GM12878 (cell line): ENCODE measurements around the gene SPATA1. TPM values are rescaled to one million over a fixed set of nuclear protein-coding genes. Genes with fewer than 3 reads are reported as not detected.

Experiments
- ATAC-seq: fragments of 200-7000 bp; cut with Tn5 transposase; 3 replicates; pipeline ENCODE4 v1.9.1; 2020; ENCODE audit warnings: mild to moderate bottlenecking, moderate library complexity
- BruUV-seq: library from RNA; stranded (reverse); fragments of 400-500 nt; replicated peaks from 2 replicates; lab custom pipeline; 2021; lab: Mats Ljungman, UMichigan
- CTCF ChIA-PET: fragments of 300-600 bp; sonication (Branson Sonifier 250); formaldehyde crosslinking; extraction: SDS; loops from one replicate; lab custom pipeline; 2021; ENCODE audit warnings: inconsistent platforms; lab: Yijun Ruan, JAX
- POLR2A ChIA-PET: fragments of 350-600 bp; formaldehyde crosslinking; extraction: SDS; loops from one replicate; lab custom pipeline; 2021; ENCODE audit warnings: inconsistent platforms; lab: Charles Lee
- RAD21 ChIA-PET: fragments of 300-600 bp; sonication (Branson Sonifier 250); formaldehyde crosslinking; loops from one replicate; lab custom pipeline; 2023; ENCODE audit warnings: antibody characterized with exemption; ENCODE audit not compliant: unreplicated experiment; lab: Charles Lee
- SMC1A ChIA-PET: fragments of 300-600 bp; sonication (Branson Sonifier 250); formaldehyde crosslinking; loops from one replicate; lab custom pipeline; 2023; ENCODE audit not compliant: unreplicated experiment, uncharacterized antibody; lab: Charles Lee
- DNase-seq: peaks from one replicate; pipeline ENCODE4 v3.0.0-alpha.2; 2011; ENCODE audit warnings: low read depth, low spot score
- FAIRE-seq: peaks from 3 replicates; lab custom pipeline; 2011; peaks lifted over from hg19 to GRCh38; lab: Jason Lieb, UNC
- H2AFZ ChIP-seq: 2 replicates; pipeline ENCODE4 v1.6.0; 2011; ENCODE audit warnings: low read depth, low read length, control low read depth; ENCODE audit not compliant: control insufficient read depth
- H3K27ac ChIP-seq: 2 replicates; pipeline ENCODE4 v1.5.1; 2011; ENCODE audit warnings: control low read depth; ENCODE audit not compliant: control insufficient read depth, insufficient read depth
- H3K27me3 ChIP-seq, 2 experiments: replicated peaks in 1 of 2; 2 replicates each; pipeline versions ENCODE4 v1.6.0 to v1.6.1; 2011; ENCODE audit warnings: low read length in 1 of 2; ENCODE audit not compliant: control insufficient read depth in 2 of 2, insufficient read depth in 2 of 2
- H3K36me3 ChIP-seq, 2 experiments: 2 replicates each; pipeline ENCODE4 v1.5.1; 2011; ENCODE audit warnings: low read length in 1 of 2; ENCODE audit not compliant: control insufficient read depth in 2 of 2, insufficient read depth in 2 of 2
- H3K4me1 ChIP-seq: 2 replicates; pipeline ENCODE4 v1.6.1; 2011; ENCODE audit warnings: mild to moderate bottlenecking, low read length, moderate library complexity, mixed read lengths; ENCODE audit not compliant: control insufficient read depth, insufficient read depth
- H3K4me2 ChIP-seq: 2 replicates; pipeline ENCODE4 v1.6.0; 2011; ENCODE audit warnings: control low read depth; ENCODE audit not compliant: control insufficient read depth, insufficient read depth
- H3K4me3 ChIP-seq: fragments of 200-600 bp; sonication (generic); 2 replicates; pipeline ENCODE4 v1.5.1; 2016
- H3K79me2 ChIP-seq: 2 replicates; pipeline ENCODE4 v1.6.0; 2011; ENCODE audit warnings: low read length; ENCODE audit not compliant: control insufficient read depth, insufficient read depth
- H3K9ac ChIP-seq: 2 replicates; pipeline ENCODE4 v1.8.0; 2011; ENCODE audit warnings: low read length, control low read depth, mixed read lengths; ENCODE audit not compliant: control insufficient read depth, insufficient read depth
- H3K9me3 ChIP-seq: replicated peaks from 3 replicates; pipeline ENCODE4 v1.5.1; 2011; ENCODE audit warnings: mild to moderate bottlenecking, low read length; ENCODE audit not compliant: control insufficient read depth, insufficient read depth
- H4K20me1 ChIP-seq: 2 replicates; pipeline ENCODE4 v1.6.0; 2011; ENCODE audit not compliant: control insufficient read depth, insufficient read depth
- BMI1 ChIP-seq: fragments of 450-650 bp; IDR thresholded peaks from 2 replicates; pipeline ENCODE4 v1.6.1; 2016; ENCODE audit warnings: mild to moderate bottlenecking, moderate library complexity, borderline replicate concordance
- NBN ChIP-seq: fragments of 450-650 bp; IDR thresholded peaks from 2 replicates; pipeline ENCODE4 v1.6.1; 2016
- NFIC ChIP-seq: IDR thresholded peaks from 2 replicates; pipeline ENCODE4 v1.6.1; 2012; ENCODE audit warnings: low read depth, mild to moderate bottlenecking, inconsistent platforms, low read length, moderate library complexity
- NRF1 ChIP-seq: conservative IDR thresholded peaks from 2 replicates; pipeline ENCODE4 v1.6.1; 2011; ENCODE audit warnings: mild to moderate bottlenecking, low read depth, low read length, improper control_type of control experiment
- PRDM15 ChIP-seq: fragments of 450-650 bp; formaldehyde crosslinking; IDR thresholded peaks from 2 replicates; pipeline ENCODE4 v1.4.0; 2020; ENCODE audit warnings: mild to moderate bottlenecking, moderate library complexity
- RELB ChIP-seq: fragments of 450-650 bp; IDR thresholded peaks from 2 replicates; pipeline ENCODE4 v1.6.1; 2017; ENCODE audit warnings: low read depth, mild to moderate bottlenecking, moderate library complexity
- ZBTB4 ChIP-seq: fragments of 450-650 bp; formaldehyde crosslinking; IDR thresholded peaks from 2 replicates; pipeline ENCODE4 v1.4.0; 2022; ENCODE audit warnings: mild to moderate bottlenecking, moderate library complexity
- WGBS: methylation state at CpG from one replicate; pipeline ENCODE4 v1.1.6; 2016; ENCODE audit warnings: low lambda C conversion rate; ENCODE audit not compliant: insufficient replicate concordance, insufficient coverage; ENCODE audit errors: missing lambda C conversion rate; 5-methylcytosine and 5-hydroxymethylcytosine counted together
- in situ Hi-C: fragments of 300-500 bp; cut with MboI; formaldehyde crosslinking; loops from 9 replicates; pipeline ENCODE4 v1.14.3; 2018; ENCODE audit warnings: mixed read lengths
- intact Hi-C: fragments of 100-400 bp; cut with micrococcal nuclease; formaldehyde crosslinking; loops from one replicate; pipeline ENCODE4 v1.14.2; 2022; ENCODE audit not compliant: unreplicated experiment
- polyA plus RNA-seq, 11 experiments: library from polyadenylated mRNA; depleted of rRNA in 4 of 11; unstranded in 6 of 11; stranded (reverse) in 5 of 11; fragments of >200 nt; fragmentation: Nextera tagmentation in 4 of 11; fragmentation: Illumina TruSeq in 1 of 11; extraction: Ambion mirVana in 4 of 11; extraction: Trizol in 1 of 11; gene quantifications; 1 replicate in 1 of 11; 2 replicates in 10 of 11; pipeline versions ENCODE4 v1.2.1 to v1.2.3, GENCODE V29; 2011 to 2016; ENCODE audit warnings: inconsistent platforms in 2 of 11, missing spikeins in 2 of 11, low read depth in 1 of 11
- total RNA-seq, 4 experiments: library from RNA; depleted of rRNA in 3 of 4; stranded (reverse); fragments of >200 nt in 3 of 4; fragmentation: Illumina TruSeq in 1 of 4; extraction: Trizol in 1 of 4; gene quantifications; 2 replicates each; pipeline versions ENCODE4 v1.2.1 to v1.2.3, GENCODE V29; 2013 to 2021

The SPATA1 gene
- total and polyA plus RNA-seq, 10 of the 15 experiments (the other 5 are each of a cell fraction or from before 2014, with no cell fraction given) = 0.74 to 2.4 (median 1.9) TPM

GRCh38 chr1:84488107-84488506, 18.1 kb upstream of the SPATA1 start:
- H3K9ac ChIP-seq = no peak overlapping the region
- H3K79me2 ChIP-seq = peaks cover 1% of the 10 kb centered on the region
- H4K20me1 ChIP-seq = no peaks in the 10 kb centered on the region
- no peak overlapping the region for H2AFZ ChIP-seq
- in situ Hi-C loops = no loop called here
- H3K4me3 ChIP-seq = no peak overlapping the region
- ChIA-PET CTCF (interaction anchor here (1.6 kb wide), 1 partner anchor 18 kb away, joined by 4 read pairs; the partner anchor contains the start of genes GNG5 and SPATA1), RAD21 (no interaction called here), POLR2A (no interaction called here), SMC1A (interaction anchor here (1.1 kb wide), 1 partner anchor 24 kb away, joined by 4 read pairs; no protein-coding TSS in a partner anchor)
- intact Hi-C loops = no loop called here
- H3K27me3 ChIP-seq = no peaks in the 10 kb centered on the region
- no peak overlapping the region for H3K4me2 ChIP-seq
- 96% methylated on average over 3 of the region's 3 CpGs for WGBS
- FAIRE-seq (no peak), DNase-seq (no peak), ATAC-seq (no peak)
- TF ChIP-seq NBN = no peak
- TF ChIP-seq NRF1 = no peak
- TF ChIP-seq NFIC = no peak
- H3K27ac ChIP-seq = no peak overlapping the region
- BruUV-seq = no TSS peak
- H3K36me3 ChIP-seq = peaks cover 0 to 22% of the 10 kb centered on the region in 2 experiments; a peak in 2 of 4 replicates
- H3K9me3 ChIP-seq = peaks cover 1% of the 10 kb centered on the region; the same call in 1 of the 3 replicates
- no peaks in the 10 kb centered on the region; the same call in 1 of the 2 replicates for H3K4me1 ChIP-seq

GRCh38 chr1:84489766-84490165, 16.4 kb upstream of the SPATA1 start:
- Histone ChIP-seq H4K20me1 (no peaks in the 10 kb centered on the region), H3K4me1 (no peaks in the 10 kb centered on the region; the same call in 1 of the 2 replicates), H3K79me2 (peaks cover 1% of the 10 kb centered on the region), H3K36me3 (peaks cover 1 to 14% of the 10 kb centered on the region in 2 experiments; a peak in 3 of 4 replicates), H3K9me3 (peaks cover 1% of the 10 kb centered on the region; the same call in 1 of the 3 replicates), H3K27me3 (no peaks in the 10 kb centered on the region), H2AFZ (no peak overlapping the region), H3K4me2 (no peak overlapping the region), H3K9ac (no peak overlapping the region), H3K4me3 (no peak overlapping the region), H3K27ac (no peak overlapping the region)
- FAIRE-seq (no peak), DNase-seq (no peak), ATAC-seq (no peak)
- intact Hi-C loops = no loop called here
- in situ Hi-C loops = no loop called here
- RAD21 ChIA-PET = interaction anchor here (2.0 kb wide), 1 partner anchor 14 kb away, joined by 6 read pairs; no protein-coding TSS in a partner anchor
- CTCF ChIA-PET = interaction anchor here (1.0 to 2.1 kb wide), 3 partner anchors 8 to 16 kb away, joined by 3 to 7 read pairs (median 3); no protein-coding TSS in a partner anchor
- SMC1A ChIA-PET = interaction anchor here (0.7 to 1.0 kb wide), 2 partner anchors 84 to 283 kb away, joined by 3 read pairs; partner anchors contain the start of gene CTBS
- POLR2A ChIA-PET = interaction anchor here (1.3 kb wide), 1 partner anchor 9 kb away, joined by 7 read pairs; no protein-coding TSS in a partner anchor
- no TSS peak for BruUV-seq
- WGBS = 99% methylated on average over 2 of the region's 2 CpGs
- TF ChIP-seq RELB (no peak), PRDM15 (CRISPR knock-in tag) (no peak), ZBTB4 (CRISPR knock-in tag) (no peak), BMI1 (no peak)
